Gastroesophageal sphincter (tissue), 4 donors: ENCODE results near the gene PIK3C3. TPM values are rescaled to one million over a fixed set of nuclear protein-coding genes. Genes with fewer than 3 reads are reported as not detected.
A peak's percentile ranks its signal among the peaks of the same experiment; 100 is the strongest.
"Not testable (repeated sequence)": the region's sequence is repeated elsewhere in the genome, so short reads cannot be mapped to it uniquely, and the experiment has no call there.

Experiments used
- ATAC-seq: fragments of 150-250 bp; one replicate; pipeline ENCODE4 v1.9.1; 2016; ENCODE audit warnings: mild to moderate bottlenecking, moderate library complexity
- H3K27ac ChIP-seq, 4 donors: fragments of 200-600 bp; sonication (generic) in 3 of 4; 1 replicate in 3 of 4; 2 replicates in 1 of 4; pipeline ENCODE4 v1.5.1; 2016 to 2019
- H3K27me3 ChIP-seq: fragments of 200-600 bp; sonication (generic); one replicate; pipeline ENCODE4 v1.5.1; 2019
- H3K36me3 ChIP-seq, 2 donors: fragments of 200-600 bp; sonication (generic); one replicate each; pipeline ENCODE4 v1.5.1; 2019; ENCODE audit warnings: control low read depth in 1 of 2
- H3K4me1 ChIP-seq, 3 donors: fragments of 200-600 bp; sonication (generic); 1 replicate in 2 of 3; 2 replicates in 1 of 3; pipeline ENCODE4 v1.5.1; 2016 to 2019; ENCODE audit warnings: control low read depth in 2 of 3
- H3K4me3 ChIP-seq, 2 donors: fragments of 200-600 bp; sonication (generic); one replicate each; pipeline ENCODE4 v1.5.1; 2019; ENCODE audit warnings: mild to moderate bottlenecking in 1 of 2, moderate library complexity in 1 of 2
- H3K9me3 ChIP-seq, 3 donors: fragments of 200-600 bp; sonication (generic); one replicate each; pipeline ENCODE4 v1.5.1; 2017 to 2019; ENCODE audit warnings: control low read depth in 2 of 3
- EP300 ChIP-seq: sonication (generic); formaldehyde crosslinking; IDR thresholded peaks from one replicate; pipeline ENCODE4 v1.6.1; 2017; ENCODE audit warnings: antibody characterized with exemption, mild to moderate bottlenecking
- POLR2A ChIP-seq, 2 donors: fragments of 450-650 bp; IDR thresholded peaks; one replicate each; pipeline ENCODE4 v1.6.1; 2017; ENCODE audit warnings: antibody characterized with exemption in 2 of 2, mild to moderate bottlenecking in 2 of 2, moderate library complexity in 1 of 2
- POLR2AphosphoS5 ChIP-seq: sonication (generic); formaldehyde crosslinking; IDR thresholded peaks from one replicate; pipeline ENCODE4 v1.6.1; 2017; ENCODE audit warnings: antibody characterized with exemption
- WGBS, 2 donors: methylation state at CpG; one replicate each; pipeline ENCODE4 v1.1.5; 2018; ENCODE audit warnings: low coverage in 1 of 2; 5-methylcytosine and 5-hydroxymethylcytosine counted together
- total RNA-seq, 4 donors: library from RNA; depleted of rRNA; stranded (reverse); fragments of >200 nt; gene quantifications; one replicate each; pipeline ENCODE4 v1.1.0, GENCODE V29; 2016
- TF ChIP-seq, protein P1 (sequence below), 4 experiments: fragments of 200-600 bp in 2 of 4; fragments of 450-650 bp in 2 of 4; sonication (generic) in 1 of 4; IDR thresholded peaks; one replicate each; pipeline ENCODE4 v1.5.1; 2017 to 2019; ENCODE audit warnings: antibody characterized with exemption in 4 of 4, mild to moderate bottlenecking in 2 of 4, moderate library complexity in 2 of 4

The PIK3C3 gene
- total RNA-seq, 4 donors from 2014 or later = 34.2 to 55.6 (median 40.9) TPM

DNA sequence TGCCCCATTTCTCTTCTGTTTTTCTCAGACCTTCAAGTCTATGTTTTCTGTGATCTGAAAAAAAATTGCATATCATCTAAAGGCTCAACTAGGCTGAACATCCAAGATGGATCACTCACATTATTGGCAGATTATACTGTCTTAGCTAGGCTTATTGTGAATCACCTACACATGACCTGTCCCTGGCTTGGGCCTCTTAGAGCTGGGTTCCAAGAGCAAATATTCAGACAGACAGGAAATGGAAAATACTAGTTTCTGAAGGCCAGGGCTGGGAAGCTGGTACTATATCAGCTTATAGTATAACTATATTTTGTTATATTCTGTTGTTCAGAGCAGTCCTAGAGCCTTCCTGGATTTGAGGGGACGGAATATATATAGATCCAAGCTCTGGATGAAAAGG lies 90.3 kb downstream of the PIK3C3 start:
- no peaks in the 10 kb centered on the region for H3K27me3 ChIP-seq
- no peak for TF ChIP-seq POLR2A (IDR thresholded peaks at IDR 0.05)
- TF ChIP-seq POLR2AphosphoS5 = no peak
- TF ChIP-seq EP300 = no peak
- TF ChIP-seq, protein P1, sequence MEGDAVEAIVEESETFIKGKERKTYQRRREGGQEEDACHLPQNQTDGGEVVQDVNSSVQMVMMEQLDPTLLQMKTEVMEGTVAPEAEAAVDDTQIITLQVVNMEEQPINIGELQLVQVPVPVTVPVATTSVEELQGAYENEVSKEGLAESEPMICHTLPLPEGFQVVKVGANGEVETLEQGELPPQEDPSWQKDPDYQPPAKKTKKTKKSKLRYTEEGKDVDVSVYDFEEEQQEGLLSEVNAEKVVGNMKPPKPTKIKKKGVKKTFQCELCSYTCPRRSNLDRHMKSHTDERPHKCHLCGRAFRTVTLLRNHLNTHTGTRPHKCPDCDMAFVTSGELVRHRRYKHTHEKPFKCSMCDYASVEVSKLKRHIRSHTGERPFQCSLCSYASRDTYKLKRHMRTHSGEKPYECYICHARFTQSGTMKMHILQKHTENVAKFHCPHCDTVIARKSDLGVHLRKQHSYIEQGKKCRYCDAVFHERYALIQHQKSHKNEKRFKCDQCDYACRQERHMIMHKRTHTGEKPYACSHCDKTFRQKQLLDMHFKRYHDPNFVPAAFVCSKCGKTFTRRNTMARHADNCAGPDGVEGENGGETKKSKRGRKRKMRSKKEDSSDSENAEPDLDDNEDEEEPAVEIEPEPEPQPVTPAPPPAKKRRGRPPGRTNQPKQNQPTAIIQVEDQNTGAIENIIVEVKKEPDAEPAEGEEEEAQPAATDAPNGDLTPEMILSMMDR (IDR thresholded peaks at IDR 0.05) = no peak
- H3K4me1 ChIP-seq = no peaks in the 10 kb centered on the region
- H3K27ac ChIP-seq = no peak overlapping the region
- no peaks in the 10 kb centered on the region for H3K9me3 ChIP-seq
- no peak for ATAC-seq
- 100% methylated on average over 1 of the region's 1 CpG for WGBS, 2 donors
- peaks cover 0 to 80% of the 10 kb centered on the region in 2 donors for H3K36me3 ChIP-seq
- H3K4me3 ChIP-seq = no peak overlapping the region

DNA sequence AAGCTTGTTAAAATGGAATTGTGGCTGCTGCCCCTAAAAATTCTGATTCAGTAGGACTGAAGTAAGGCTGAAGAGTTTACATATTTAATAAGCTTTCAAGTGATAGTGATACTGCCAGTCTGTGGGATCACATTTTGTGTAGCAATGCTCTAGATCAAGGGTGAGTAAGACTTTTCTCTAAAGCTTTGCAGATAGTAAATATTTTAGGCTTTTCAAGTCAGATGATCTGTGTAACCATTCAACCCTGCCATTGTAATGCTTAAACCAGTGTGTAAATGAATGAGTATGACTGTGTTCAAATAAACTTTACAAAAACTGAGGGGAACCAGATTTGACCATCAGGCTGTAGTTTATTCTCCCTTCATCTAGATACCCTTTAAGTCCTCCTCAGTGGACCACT lies 92.7 kb downstream of the PIK3C3 start:
- TF ChIP-seq POLR2A (IDR thresholded peaks at IDR 0.05) (no peak), POLR2AphosphoS5 (no peak), EP300 (no peak)
- TF ChIP-seq, protein P1 (IDR thresholded peaks at IDR 0.05) = no peak
- no peak overlapping the region for H3K27ac ChIP-seq
- H3K27me3 ChIP-seq = no peaks in the 10 kb centered on the region
- no peaks in the 10 kb centered on the region for H3K4me1 ChIP-seq
- no peak for ATAC-seq
- H3K4me3 ChIP-seq = no peak overlapping the region
- no peaks in the 10 kb centered on the region for H3K9me3 ChIP-seq
- H3K36me3 ChIP-seq = peaks cover 0 to 68% of the 10 kb centered on the region in 2 donors

DNA sequence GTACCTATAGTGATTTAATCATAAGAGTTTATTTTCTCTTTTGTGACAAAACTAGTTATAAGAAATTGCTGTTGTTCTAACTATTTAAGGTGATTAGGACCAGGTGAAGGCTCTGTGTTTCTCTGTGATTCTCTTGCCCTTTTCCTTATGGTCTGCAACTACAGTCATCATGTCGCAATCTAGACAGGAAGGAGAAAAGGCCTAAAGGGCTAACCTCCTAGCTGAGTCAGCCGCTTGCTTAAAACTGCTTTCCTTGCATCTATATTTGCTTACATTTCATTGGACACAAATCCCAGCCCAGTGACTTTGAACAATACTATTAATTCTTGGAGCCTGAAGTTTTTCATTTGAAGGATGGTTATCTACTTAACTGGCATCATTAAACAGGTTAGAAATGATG lies 93.1 kb downstream of the PIK3C3 start:
- TF ChIP-seq, protein P1 (IDR thresholded peaks at IDR 0.05) = no peak
- TF ChIP-seq POLR2A (IDR thresholded peaks at IDR 0.05) (no peak), POLR2AphosphoS5 (no peak), EP300 (no peak)
- H3K36me3 ChIP-seq = peaks cover 0 to 63% of the 10 kb centered on the region in 2 donors
- no peak overlapping the region for H3K4me3 ChIP-seq
- no peaks in the 10 kb centered on the region for H3K27me3 ChIP-seq
- no peaks in the 10 kb centered on the region for H3K4me1 ChIP-seq
- no peak overlapping the region for H3K27ac ChIP-seq
- H3K9me3 ChIP-seq = no peaks in the 10 kb centered on the region
- ATAC-seq = no peak
- WGBS, 2 donors = 81 to 96% methylated on average over 2 of the region's 2 CpGs

DNA sequence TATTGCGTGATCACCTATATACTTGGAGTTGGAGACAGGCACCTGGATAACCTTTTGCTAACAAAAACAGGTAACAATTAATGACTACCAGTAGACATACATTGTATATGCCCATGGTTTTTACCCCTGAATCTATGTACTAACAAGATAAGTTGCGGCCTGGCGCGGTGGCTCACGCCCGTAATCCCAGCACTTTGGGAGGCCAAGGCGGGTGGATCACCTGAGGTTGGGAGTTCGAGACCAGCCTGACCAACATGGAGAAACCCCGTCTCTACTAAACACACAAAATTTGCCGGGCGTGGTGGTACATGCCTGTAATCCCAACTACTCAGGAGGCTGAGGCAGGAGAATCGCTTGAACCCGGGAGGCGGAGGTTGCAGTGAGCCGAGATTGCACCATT lies 94.5 kb downstream of the PIK3C3 start:
- not testable (repeated sequence) for H3K4me3 ChIP-seq, H3K9me3 ChIP-seq, H3K27ac ChIP-seq, ATAC-seq, H3K4me1 ChIP-seq, H3K27me3 ChIP-seq
- peaks cover 0 to 54% of the 10 kb centered on the region in 2 donors for H3K36me3 ChIP-seq
- WGBS, 2 donors = 95 to 98% methylated on average over 6 to 14 of the region's 15 CpGs

DNA sequence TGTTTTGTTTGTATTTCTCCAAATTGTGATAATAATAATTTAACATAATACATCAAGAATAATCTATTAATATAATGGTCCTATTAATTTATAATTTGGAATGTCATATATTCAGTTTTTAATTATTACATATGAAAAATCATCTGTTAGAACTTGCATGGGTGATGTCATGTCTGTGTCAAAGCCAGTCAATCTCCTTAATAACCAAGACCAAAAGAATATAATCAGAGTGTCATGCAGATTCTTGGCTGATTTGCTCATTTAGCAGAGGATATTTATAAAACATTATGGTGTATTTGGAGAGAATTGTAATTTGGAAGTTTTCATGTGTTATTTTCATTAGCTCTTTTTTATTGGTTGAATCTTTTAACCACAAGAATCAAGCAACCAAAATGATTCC lies 96.4 kb downstream of the PIK3C3 start:
- H3K27me3 ChIP-seq = no peaks in the 10 kb centered on the region
- no peaks in the 10 kb centered on the region for H3K9me3 ChIP-seq
- ATAC-seq = no peak
- H3K4me3 ChIP-seq = no peak overlapping the region
- H3K4me1 ChIP-seq = no peaks in the 10 kb centered on the region
- TF ChIP-seq POLR2A (IDR thresholded peaks at IDR 0.05) = no peak
- no peak overlapping the region for H3K27ac ChIP-seq
- H3K36me3 ChIP-seq = peaks cover 0 to 46% of the 10 kb centered on the region in 2 donors

DNA sequence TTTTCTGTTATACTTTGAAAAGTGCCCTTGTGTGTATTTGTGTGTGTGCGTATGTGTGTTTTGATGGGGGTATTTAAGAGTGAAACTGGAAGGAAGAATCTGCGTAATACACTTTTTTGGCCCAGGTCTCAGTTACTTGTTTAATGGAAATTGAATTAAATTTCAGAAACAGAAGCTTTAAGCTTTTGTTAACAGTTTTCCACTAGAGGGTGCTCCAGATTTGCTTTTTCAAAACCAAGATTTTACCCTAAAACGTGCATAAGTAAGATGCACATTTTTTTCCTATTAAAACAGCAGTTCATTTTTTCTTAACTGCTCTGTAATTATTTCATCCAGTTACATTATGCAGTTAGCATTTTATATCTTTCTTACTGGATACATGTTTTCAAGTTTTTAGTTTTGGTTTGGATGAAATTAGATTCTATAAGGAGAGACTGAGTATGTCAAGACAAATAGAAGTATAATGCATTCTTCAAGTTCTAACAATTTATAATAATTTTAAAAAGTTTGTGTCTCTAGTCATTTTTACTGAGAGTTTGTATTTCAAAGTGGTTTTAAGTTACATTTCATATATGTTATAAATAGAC lies 97.2 kb downstream of the PIK3C3 start:
- Histone ChIP-seq H3K27ac (no peak overlapping the region), H3K9me3 (no peaks in the 10 kb centered on the region), H3K4me1 (no peaks in the 10 kb centered on the region), H3K27me3 (no peaks in the 10 kb centered on the region), H3K36me3 (peaks cover 0 to 46% of the 10 kb centered on the region in 2 donors), H3K4me3 (no peak overlapping the region)
- TF ChIP-seq, protein P1 (IDR thresholded peaks at IDR 0.05) = peak in 1 of 4 experiments; percentile 27
- TF ChIP-seq POLR2AphosphoS5 = no peak
- ATAC-seq = no peak
- WGBS, 2 donors = 44 to 50% methylated on average over 3 of the region's 3 CpGs
